ENCODE measurements around the gene BLVRA.

The BLVRA gene

GRCh38 chr7:43750016-43750887 lies 8.2 kb upstream of the BLVRA start:
- DNase-seq, result no peak

DNA sequence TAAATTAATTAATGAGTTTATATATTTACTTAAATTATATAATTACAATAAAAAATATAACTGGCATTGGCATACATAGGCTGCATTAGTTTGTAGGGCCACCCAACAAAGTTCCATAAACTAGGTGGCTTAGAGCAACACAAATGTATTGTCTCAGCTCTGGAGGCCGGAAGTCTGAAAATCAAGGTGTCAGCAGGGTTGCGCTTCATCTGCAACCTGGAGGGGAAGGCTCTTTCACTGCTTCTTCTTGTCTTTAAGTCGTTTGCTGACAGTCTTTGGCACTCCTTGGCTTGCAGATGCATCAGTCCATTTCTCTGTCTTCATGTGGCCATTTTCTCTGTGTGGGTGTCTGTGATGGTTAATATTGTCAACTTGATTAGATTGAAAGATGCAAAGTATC lies 6.1 kb upstream of the BLVRA start:
- DNase-seq, result no peak

DNA sequence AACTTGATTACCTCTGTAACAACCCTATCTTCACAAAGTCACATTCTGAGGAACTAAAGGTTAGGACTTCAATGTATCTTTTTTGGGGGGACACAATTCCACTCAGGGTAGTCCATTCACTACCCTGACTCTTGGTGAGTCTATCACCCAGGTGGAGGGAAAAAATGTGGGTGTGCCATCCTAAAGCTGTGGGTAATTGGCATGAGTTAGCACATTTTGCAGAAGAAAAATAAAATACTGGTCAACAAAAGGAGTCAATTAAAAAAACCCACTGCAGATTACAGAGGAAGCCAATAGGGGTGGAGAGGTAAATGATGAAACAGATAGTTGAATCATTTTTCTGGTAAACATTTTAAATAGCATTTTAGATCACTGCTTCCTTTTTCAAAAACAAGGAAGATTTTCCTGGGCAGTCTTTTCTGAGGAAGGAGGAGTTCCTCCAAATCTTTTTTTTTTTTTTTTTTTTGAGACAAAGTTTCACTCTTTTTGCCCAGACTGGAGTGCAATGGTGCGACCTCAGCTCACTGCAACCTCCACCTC lies 5.1 kb upstream of the BLVRA start:
- no peak for DNase-seq

GRCh38 chr7:43753843-43754242 lies 4.6 kb upstream of the BLVRA start:
- DNase-seq, result no peak

- no peak for DNase-seq
Measured at GRCh38 chr7:43754596-43754995, 3.9 kb upstream of the BLVRA start.

GRCh38 chr7:43756368-43757072 lies 2.0 kb upstream of the BLVRA start:
- DNase-seq, result peak in 1 of 2 donors; percentile 0

- DNase-seq, result no peak
Measured at GRCh38 chr7:43757073-43757720, 1.3 kb upstream of the BLVRA start.

DNA sequence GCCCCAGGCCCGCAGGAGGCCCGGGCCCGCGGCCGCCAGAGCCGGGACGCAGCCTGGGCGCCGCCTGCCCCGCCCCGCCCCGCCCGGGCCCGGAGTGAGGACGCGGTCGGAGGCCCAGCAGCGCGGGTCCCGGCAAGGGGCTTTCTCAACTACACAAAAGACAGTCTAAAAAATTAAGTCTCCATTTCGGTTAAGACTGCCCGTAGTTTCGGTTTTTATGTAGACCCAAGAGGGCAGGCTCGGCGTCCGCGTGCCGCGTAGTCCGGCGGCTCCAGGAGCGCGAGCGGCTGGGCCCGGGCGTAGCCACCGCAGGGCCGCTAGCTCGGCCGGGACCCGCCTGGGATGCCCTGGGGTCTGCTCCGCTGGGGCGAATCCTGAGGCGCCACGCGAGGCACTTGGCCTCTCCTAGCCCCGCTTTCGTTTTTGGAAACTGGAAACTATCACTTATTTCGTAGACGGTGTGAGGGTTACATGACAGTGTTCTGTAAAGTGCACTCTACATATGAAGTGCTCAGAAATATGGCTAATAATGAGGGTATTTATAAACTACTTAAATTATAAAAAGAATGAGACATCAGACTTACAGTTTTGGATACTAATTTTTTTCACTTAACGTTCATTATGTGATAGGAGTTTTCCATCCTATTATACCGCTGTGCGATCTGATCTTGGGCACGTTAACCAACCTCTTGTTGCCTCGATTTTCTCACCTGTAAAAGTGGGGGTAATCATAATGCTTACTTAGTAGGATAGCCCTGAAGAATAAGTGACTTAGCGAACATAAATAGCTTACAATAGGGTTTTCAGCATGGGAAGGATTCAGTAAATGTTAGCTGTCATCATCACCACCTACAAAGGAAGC lies 573 bp downstream of the BLVRA start:
- DNase-seq, result peak in 1 of 2 donors; percentile 3

GRCh38 chr7:43760861-43761260 lies 2.4 kb downstream of the BLVRA start:
- DNase-seq, result no peak

- no peak for DNase-seq
Measured at GRCh38 chr7:43761382-43761781, 2.9 kb downstream of the BLVRA start.

DNA sequence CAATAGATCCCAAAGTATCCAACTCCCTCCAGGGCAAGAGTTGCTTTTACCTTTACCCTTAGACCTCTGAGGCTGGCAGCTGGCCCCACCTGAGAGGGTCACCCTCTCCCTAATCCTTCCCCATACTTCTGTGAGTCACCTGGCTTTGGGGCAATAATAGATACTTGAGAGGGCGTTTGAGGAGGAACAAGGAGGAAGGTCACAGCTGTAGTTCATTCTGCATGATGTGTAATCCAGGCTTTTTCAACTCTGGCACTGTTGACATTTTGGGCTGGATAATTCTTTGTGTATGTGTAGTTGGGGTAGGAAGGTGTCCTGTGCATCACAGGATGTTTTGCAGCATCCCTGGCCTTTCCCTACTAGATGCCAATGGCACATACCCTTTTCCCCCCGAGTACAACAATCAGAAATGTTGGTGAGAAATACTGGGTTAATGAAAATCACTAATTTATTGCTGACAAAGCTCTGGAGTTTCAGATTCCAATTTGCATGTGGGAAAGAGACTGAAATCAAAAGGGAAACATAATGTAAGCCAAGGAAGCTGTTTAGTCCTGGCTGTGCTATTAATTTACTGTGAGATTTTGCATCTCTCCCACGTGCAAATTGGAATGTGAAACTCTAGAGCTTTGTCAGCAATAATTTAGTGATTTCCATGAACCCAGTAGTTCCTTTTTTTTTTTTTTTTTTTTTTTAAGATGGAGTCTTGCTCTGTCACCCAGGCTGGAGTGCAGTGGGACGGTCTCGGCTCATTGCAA lies 3.6 kb downstream of the BLVRA start:
- no peak for DNase-seq

DNA sequence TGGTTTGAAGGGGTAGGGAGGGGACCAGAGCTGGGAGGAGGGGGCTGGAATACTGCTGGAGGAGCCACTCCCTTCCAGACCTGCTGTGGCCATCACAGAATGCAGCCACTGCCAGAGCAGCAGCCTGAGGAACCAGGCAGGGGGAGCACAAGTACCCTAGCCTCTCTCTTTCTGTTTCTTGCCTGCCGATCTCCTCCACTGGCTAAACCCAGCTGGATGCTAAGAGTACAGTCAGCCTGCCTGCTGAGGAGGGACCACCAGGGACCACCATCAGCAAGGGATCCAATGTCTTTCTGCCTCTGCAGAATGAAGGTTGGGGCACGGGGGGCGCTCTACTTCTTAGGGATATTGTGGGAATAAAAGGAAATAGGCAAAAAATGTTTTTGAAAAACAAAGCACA lies 4.7 kb downstream of the BLVRA start:
- DNase-seq, result no peak

DNA sequence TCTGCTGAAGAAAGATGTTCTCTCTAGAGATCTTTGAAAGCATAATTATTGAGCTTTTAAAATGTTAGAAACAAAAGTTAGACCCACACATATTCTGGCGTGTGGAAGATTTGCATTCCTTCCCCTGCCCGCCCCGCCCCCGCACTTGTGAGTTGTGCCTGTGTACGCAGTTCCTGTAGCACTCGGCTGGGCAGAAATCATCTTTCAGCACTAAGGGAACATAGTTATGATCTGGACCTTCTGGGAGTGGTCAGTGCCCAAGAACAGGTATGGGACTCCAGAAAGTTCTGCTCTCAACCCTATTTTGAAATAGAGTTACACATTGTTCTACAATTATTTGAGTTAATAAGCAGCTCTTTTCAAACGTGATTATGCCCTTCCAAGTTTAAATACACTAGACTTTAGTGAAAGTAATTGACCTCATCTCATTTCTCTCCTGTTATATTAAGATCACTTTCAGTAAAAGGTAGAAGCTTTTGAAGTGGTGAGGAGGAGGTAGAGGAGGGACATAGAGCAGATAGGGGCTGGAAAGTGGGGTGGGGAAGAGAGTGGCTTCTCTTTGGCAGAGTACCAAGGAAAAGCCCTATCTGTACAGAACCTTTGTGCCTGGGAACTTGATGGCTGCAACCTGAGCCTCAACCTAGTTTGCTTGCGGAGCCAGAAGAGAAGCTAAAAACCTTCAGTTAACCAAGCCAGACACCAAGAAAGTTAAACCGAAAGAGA lies 5.7 kb downstream of the BLVRA start:
- DNase-seq, result no peak

GRCh38 chr7:43764807-43765491 lies 6.5 kb downstream of the BLVRA start:
- no peak for DNase-seq

GRCh38 chr7:43766564-43766963 lies 8.1 kb downstream of the BLVRA start:
- DNase-seq, result no peak

DNA sequence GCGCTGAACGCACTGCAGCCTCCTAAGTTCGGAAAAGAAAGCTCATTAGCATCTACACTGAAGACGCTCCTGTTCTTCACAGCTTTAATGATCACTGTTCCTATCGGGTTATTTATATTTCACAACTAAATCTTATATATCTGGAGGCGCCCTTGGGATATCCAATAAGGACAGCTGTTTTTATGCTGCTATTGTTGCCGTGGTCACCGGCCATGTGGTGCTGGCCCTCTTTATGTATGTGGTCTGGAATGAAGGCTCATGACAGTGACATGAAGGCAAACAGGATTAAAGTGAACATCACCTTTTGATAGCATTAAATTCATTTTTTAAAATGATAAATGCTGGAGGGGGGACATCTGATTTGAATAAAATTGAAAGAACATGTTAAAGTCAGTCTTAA lies 8.8 kb downstream of the BLVRA start:
- no peak for DNase-seq

DNA sequence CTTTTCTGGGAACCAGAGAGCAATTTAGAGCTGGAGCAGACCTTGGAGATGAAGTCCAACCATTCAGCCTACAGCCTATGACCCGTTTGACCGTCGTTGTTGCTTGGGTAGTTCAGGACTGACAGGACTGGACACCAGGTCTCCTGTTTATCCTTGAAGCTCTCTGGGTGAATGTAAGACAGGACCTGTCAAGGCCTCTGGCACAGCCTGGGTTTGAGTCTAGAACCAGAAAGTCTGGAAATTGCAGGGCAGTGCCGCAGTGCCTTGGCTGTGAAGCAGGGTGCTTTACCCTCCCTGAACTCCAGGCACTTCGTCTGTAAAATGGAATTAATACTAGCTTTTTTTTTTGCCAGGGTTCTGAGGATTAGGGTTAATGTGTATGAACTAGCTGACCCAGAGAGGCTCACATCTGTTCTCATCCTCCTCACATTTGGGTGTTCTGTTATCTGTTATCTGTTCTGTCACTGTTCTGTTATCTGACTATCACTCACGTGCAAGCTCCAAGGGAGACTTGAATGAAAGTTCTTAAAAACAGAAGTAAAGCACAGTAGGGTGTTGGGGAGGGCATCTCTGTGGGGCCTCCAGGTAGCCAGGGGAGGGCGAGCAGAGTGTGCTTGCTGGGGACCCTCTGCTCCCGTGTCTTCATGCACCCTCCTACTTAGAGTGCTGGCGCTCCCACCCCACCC lies 9.9 kb downstream of the BLVRA start:
- DNase-seq, result no peak

GRCh38 chr7:43768887-43769272 lies 10.4 kb downstream of the BLVRA start:
- DNase-seq, result no peak

GRCh38 chr7:43769281-43769680 lies 10.8 kb downstream of the BLVRA start:
- no peak for DNase-seq
